ENCODE data around the gene SCN4B. TPM values are rescaled to one million over a fixed set of nuclear protein-coding genes. Genes with fewer than 3 reads are reported as not detected.

SCN4B gene
- total and polyA plus RNA-seq, 2 of the 4 experiments (the other 2 are of a cell fraction) = 0.18 to 0.44 TPM

GRCh38 chr11:118156531-118157185 lies 4.0 kb upstream of the SCN4B start:
- Histone ChIP-seq H2BK15ac (ENCODE audit: low read depth, low read length) (no peak overlapping the region), H4K8ac (ENCODE audit: low read depth in 2 of 2, low read length in 2 of 2) (no peak overlapping the region), H3K56ac (ENCODE audit: extremely low read depth, insufficient read depth, low read length) (no peak overlapping the region), H3K27ac (ENCODE audit: insufficient read depth, low read length) (no peak overlapping the region), H3K4ac (ENCODE audit: low read depth, low read length) (no peak overlapping the region), H3K36me3 (ENCODE audit: control insufficient read depth, insufficient read depth, low read length) (no peaks in the 10 kb centered on the region), H2BK20ac (ENCODE audit: low read depth, low read length) (no peak overlapping the region), H3K9me1 (ENCODE audit: insufficient read depth, low read length) (no peaks in the 10 kb centered on the region), H2AFZ (replicated peaks; ENCODE audit: low read length, poor library complexity) (no peak overlapping the region), H3K4me2 (ENCODE audit: low read depth, low read length) (no peak overlapping the region), H2BK5ac (ENCODE audit: low read depth, low read length, poor library complexity, severe bottlenecking) (no peak overlapping the region), H3K27me3 (ENCODE audit: control insufficient read depth, insufficient read depth, low read length) (peaks cover 86% of the 10 kb centered on the region), H4K5ac (ENCODE audit: low read depth, low read length) (no peak overlapping the region), H2BK120ac (ENCODE audit: low read depth, low read length) (no peak overlapping the region), H3K4me1 (ENCODE audit: control insufficient read depth, insufficient read depth, low read length) (no peaks in the 10 kb centered on the region; the same call in 1 of the 2 replicates), H3K9ac (ENCODE audit: low read depth, low read length) (no peak overlapping the region), H3K79me1 (ENCODE audit: low read depth in 1 of 2, low read length in 2 of 2) (no peaks in the 10 kb centered on the region), H3K14ac (replicated peaks; ENCODE audit: low read depth, low read length) (no peak overlapping the region), H2AK9ac (replicated peaks; ENCODE audit: low read depth, low read length, poor library complexity) (no peak overlapping the region), H3K9me3 (ENCODE audit: control insufficient read depth, insufficient read depth, low read length) (no peaks in the 10 kb centered on the region), H4K20me1 (ENCODE audit: insufficient read depth, low read length) (no peaks in the 10 kb centered on the region), H2AK5ac (ENCODE audit: low read depth, low read length) (no peak overlapping the region), H3K18ac (ENCODE audit: low read depth, low read length) (no peak overlapping the region), H4K91ac (ENCODE audit: insufficient read depth, low read depth, low read length) (no peak overlapping the region), H3K4me3 (ENCODE audit: insufficient read depth, low read depth, low read length) (no peak overlapping the region), H3K23ac (ENCODE audit: low read depth, low read length) (no peak overlapping the region)
- POLR2A ChIA-PET (ENCODE audit: unreplicated experiment) = no interaction called here
- no peak for TF ChIP-seq CHD1 (IDR thresholded peaks at IDR 0.05; ENCODE audit: low read depth, low read length)
- no peak for TF ChIP-seq CTCF (conservative IDR thresholded peaks at IDR 0.05; ENCODE audit: low read depth, low read length)
- no peak for TF ChIP-seq MAZ (IDR thresholded peaks at IDR 0.05; ENCODE audit: borderline replicate concordance, low read depth, low read length)
- no peak for TF ChIP-seq FOS (IDR thresholded peaks at IDR 0.05; ENCODE audit: low read depth, low read length)
- no peak for TF ChIP-seq CEBPB (IDR thresholded peaks at IDR 0.05; ENCODE audit: low read depth, low read length)
- no peak for TF ChIP-seq ELK1 (IDR thresholded peaks at IDR 0.05; ENCODE audit: borderline replicate concordance, low read depth, low read length)
- no peak for TF ChIP-seq MAFK (IDR thresholded peaks at IDR 0.05; ENCODE audit: low read depth, low read length)
- TF ChIP-seq SMC3 (IDR thresholded peaks at IDR 0.05; ENCODE audit: low read depth, low read length) = no peak
- no peak for TF ChIP-seq USF2 (IDR thresholded peaks at IDR 0.05; ENCODE audit: low read depth, low read length)
- TF ChIP-seq RFX5 (IDR thresholded peaks at IDR 0.05; ENCODE audit: low read depth, low read length) = no peak
- TF ChIP-seq RCOR1 (IDR thresholded peaks at IDR 0.05; ENCODE audit: insufficient replicate concordance, low read length) = no peak
- TF ChIP-seq MXI1 (IDR thresholded peaks at IDR 0.05; ENCODE audit: borderline replicate concordance, low read depth, low read length) = no peak
- TF ChIP-seq POLR2A (IDR thresholded peaks at IDR 0.05; ENCODE audit: low read depth, low read length) = no peak
- TF ChIP-seq RAD21 (IDR thresholded peaks at IDR 0.05; ENCODE audit: low read length) = no peak
- TF ChIP-seq NFE2L2 (IDR thresholded peaks at IDR 0.05; ENCODE audit: low read depth, low read length) = no peak
- WGBS, 2 experiments (ENCODE audit: extremely low coverage in 2 of 2, insufficient read length in 1 of 2) = 18% methylated on average over 3 of the region's 21 CpGs; no CpG with 5 or more reads in 1 of the 2 experiments
- no TSS peak for BruUV-seq (replicated peaks)
- dilution Hi-C loops (cut with HindIII; ENCODE audit: low sequenced_read_pairs, unreplicated experiment) = no loop called here
- no peak for ATAC-seq (ENCODE audit: low read depth)
- intact Hi-C loops (cut with micrococcal nuclease) = no loop called here
- in situ Hi-C loops (cut with MboI; ENCODE audit: low sequenced_read_pairs) = no loop called here
- CTCF ChIA-PET = no interaction called here
- no peak for DNase-seq
